Esophagus squamous epithelium (tissue), 5 donors: Measurements from ENCODE around the gene CHRNG. TPM values are rescaled to one million over a fixed set of nuclear protein-coding genes. Genes with fewer than 3 reads are reported as not detected.

ENCODE experiments used
- DNase-seq: peaks from one replicate; lab custom pipeline; 2025; lab: John Stamatoyannopoulos, UW
- H3K27ac ChIP-seq, 4 donors: fragments of 200-600 bp; sonication (generic); one replicate each; pipeline ENCODE4 v1.5.1; 2016 to 2019; ENCODE audit warnings: mild to moderate bottlenecking in 1 of 4
- H3K27me3 ChIP-seq, 4 donors: fragments of 200-600 bp; sonication (generic); 1 replicate in 3 of 4; 2 replicates in 1 of 4; pipeline versions ENCODE4 v1.5.1 to v1.6.0; 2017 to 2021; ENCODE audit warnings: antibody characterized with exemption in 1 of 4
- H3K36me3 ChIP-seq, 3 donors: fragments of 200-600 bp; sonication (generic); one replicate each; pipeline ENCODE4 v1.5.1; 2016 to 2019
- H3K4me1 ChIP-seq, 3 donors: fragments of 200-600 bp; sonication (generic); one replicate each; pipeline ENCODE4 v1.5.1; 2017 to 2019
- H3K4me3 ChIP-seq, 4 donors: fragments of 200-600 bp; sonication (generic); 1 replicate in 3 of 4; 2 replicates in 1 of 4; pipeline ENCODE4 v1.5.1; 2016 to 2019; ENCODE audit warnings: mild to moderate bottlenecking in 2 of 4, moderate library complexity in 1 of 4
- H3K9me3 ChIP-seq, 3 donors: fragments of 200-600 bp; sonication (generic); one replicate each; pipeline ENCODE4 v1.5.1; 2016 to 2019
- POLR2A ChIP-seq, 4 donors: fragments of 450-650 bp; IDR thresholded peaks; one replicate each; pipeline ENCODE4 v1.6.1; 2017; ENCODE audit warnings: antibody characterized with exemption in 4 of 4, mild to moderate bottlenecking in 4 of 4, moderate library complexity in 3 of 4
- WGBS, 2 donors: methylation state at CpG; one replicate each; pipeline ENCODE4 v1.1.5; 2018; 5-methylcytosine and 5-hydroxymethylcytosine counted together
- intact Hi-C: fragments of 100-400 bp; cut with DNase I; formaldehyde crosslinking; loops from one replicate; pipeline ENCODE4 v1.15.0; 2022
- total RNA-seq, 4 donors: library from RNA; depleted of rRNA; stranded (reverse); fragments of >200 nt; gene quantifications; one replicate each; pipeline ENCODE4 v1.1.0, GENCODE V29; 2016
- TF ChIP-seq, protein P1 (sequence below), 6 experiments: fragments of 450-650 bp in 4 of 6; fragments of 200-600 bp in 2 of 6; sonication (generic) in 2 of 6; IDR thresholded peaks; one replicate each; pipeline ENCODE4 v1.5.1; 2016 to 2019; ENCODE audit warnings: antibody characterized with exemption in 6 of 6, mild to moderate bottlenecking in 4 of 6, moderate library complexity in 4 of 6
- donor health status: DM: yes; HTN: yes; CAD: no.

Gene CHRNG
- total RNA-seq, 4 donors from 2014 or later: not detected

DNA sequence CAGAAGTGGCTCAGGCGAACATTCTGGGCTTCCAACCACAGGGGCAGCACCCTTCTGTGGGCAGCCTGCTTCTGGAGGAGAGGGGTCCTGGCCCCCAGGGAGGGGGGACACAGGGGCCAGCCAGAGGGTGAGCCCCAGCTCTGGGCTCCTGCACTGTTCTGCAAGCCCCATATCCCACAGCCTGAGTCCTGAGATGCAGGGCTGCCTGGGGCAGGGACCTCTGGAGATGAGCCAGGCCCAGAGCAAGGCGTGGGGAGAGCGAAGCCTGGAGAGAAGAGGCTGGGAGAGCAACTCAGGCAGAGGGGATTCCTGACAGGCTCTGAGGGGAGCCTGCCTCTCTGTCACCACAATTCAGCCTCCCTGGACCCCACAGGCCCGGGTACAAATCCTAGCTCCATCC is 32.8 kb upstream of the CHRNG start:
- H3K27ac ChIP-seq: no peak overlapping the region
- TF ChIP-seq, protein P1, sequence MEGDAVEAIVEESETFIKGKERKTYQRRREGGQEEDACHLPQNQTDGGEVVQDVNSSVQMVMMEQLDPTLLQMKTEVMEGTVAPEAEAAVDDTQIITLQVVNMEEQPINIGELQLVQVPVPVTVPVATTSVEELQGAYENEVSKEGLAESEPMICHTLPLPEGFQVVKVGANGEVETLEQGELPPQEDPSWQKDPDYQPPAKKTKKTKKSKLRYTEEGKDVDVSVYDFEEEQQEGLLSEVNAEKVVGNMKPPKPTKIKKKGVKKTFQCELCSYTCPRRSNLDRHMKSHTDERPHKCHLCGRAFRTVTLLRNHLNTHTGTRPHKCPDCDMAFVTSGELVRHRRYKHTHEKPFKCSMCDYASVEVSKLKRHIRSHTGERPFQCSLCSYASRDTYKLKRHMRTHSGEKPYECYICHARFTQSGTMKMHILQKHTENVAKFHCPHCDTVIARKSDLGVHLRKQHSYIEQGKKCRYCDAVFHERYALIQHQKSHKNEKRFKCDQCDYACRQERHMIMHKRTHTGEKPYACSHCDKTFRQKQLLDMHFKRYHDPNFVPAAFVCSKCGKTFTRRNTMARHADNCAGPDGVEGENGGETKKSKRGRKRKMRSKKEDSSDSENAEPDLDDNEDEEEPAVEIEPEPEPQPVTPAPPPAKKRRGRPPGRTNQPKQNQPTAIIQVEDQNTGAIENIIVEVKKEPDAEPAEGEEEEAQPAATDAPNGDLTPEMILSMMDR (IDR thresholded peaks at IDR 0.05): no peak
- TF ChIP-seq POLR2A (IDR thresholded peaks at IDR 0.05): no peak
- H3K4me1 ChIP-seq: peaks cover 3 to 19% (median 10%) of the 10 kb centered on the region in 3 donors
- intact Hi-C loops: no loop called here
- H3K4me3 ChIP-seq: no peak overlapping the region
- WGBS, 2 donors: 88% methylated on average over 2 of the region's 4 CpGs; no CpG with 5 or more reads in 1 of the 2 donors
- no peaks in the 10 kb centered on the region for H3K36me3 ChIP-seq
- no peaks in the 10 kb centered on the region for H3K9me3 ChIP-seq
- peaks cover 0 to 87% (median 7%) of the 10 kb centered on the region in 4 donors for H3K27me3 ChIP-seq
- no peak for DNase-seq

DNA sequence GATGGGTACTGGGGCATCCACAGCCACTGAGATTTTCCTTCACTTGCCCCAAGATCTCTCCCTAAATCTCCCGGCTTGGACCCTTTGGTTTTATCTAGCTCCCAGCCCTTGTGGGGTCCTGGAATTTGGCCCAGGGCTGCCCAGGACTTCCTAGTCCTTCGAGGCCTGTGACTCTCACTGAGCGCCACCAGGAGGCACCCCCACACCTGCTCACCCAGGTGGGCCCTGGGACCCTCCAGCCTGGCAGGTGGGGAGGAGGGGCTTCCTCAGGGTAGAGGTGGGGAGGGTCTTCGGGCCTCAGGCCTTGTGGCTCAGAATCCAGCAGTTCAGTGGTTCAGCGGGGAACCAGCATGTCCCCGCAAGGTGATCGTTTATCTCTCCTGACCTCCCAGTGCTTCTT is 31.2 kb upstream of the CHRNG start:
- H3K4me1 ChIP-seq: peaks cover 0 to 6% (median 5%) of the 10 kb centered on the region in 3 donors
- 70 to 71% methylated on average over 4 of the region's 7 CpGs for WGBS, 2 donors
- H3K4me3 ChIP-seq: no peak overlapping the region
- H3K27ac ChIP-seq: no peak overlapping the region
- DNase-seq: no peak
- TF ChIP-seq POLR2A (IDR thresholded peaks at IDR 0.05): no peak
- TF ChIP-seq, protein P1 (IDR thresholded peaks at IDR 0.05): no peak
- intact Hi-C loops: no loop called here
- H3K27me3 ChIP-seq: peaks cover 0 to 87% (median 6%) of the 10 kb centered on the region in 4 donors
- H3K9me3 ChIP-seq: no peaks in the 10 kb centered on the region
- H3K36me3 ChIP-seq: no peaks in the 10 kb centered on the region

DNA sequence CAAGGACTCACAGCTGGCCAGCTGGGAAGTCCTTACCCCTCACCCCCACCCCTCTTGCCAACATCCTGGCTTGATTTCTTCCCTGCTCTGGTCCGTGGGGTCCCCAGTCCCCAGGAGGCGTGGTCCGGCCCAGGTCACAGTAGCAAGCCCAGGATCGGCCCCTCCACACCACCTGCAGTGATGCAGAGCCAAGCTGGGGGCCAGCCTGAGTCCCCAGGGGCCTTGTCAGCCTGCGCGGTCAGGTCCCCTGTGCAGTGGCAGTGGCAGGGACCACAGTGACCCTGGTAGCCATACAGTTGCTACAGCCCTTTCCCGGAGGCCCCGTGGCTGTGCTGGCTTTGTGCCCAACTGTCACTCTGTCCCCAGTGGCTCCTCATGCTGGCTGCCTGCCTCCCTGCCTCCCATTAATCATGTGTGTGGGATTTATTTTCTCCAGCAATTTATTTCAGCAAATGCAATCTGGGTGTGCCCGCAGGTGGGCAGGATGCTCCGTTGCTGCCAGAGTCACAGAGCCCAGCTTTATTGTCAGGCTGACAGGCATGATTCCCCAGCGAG is 28.1 kb upstream of the CHRNG start:
- no peaks in the 10 kb centered on the region for H3K36me3 ChIP-seq
- no peak for DNase-seq
- 30% methylated on average over 3 of the region's 11 CpGs; no CpG with 5 or more reads in 1 of the 2 donors for WGBS, 2 donors
- intact Hi-C loops: no loop called here
- H3K9me3 ChIP-seq: no peaks in the 10 kb centered on the region
- no peaks in the 10 kb centered on the region for H3K4me1 ChIP-seq
- no peak overlapping the region for H3K27ac ChIP-seq
- peaks cover 0 to 70% (median 0%) of the 10 kb centered on the region in 4 donors for H3K27me3 ChIP-seq
- H3K4me3 ChIP-seq: no peak overlapping the region
- no peak for TF ChIP-seq POLR2A (IDR thresholded peaks at IDR 0.05)
- TF ChIP-seq, protein P1 (IDR thresholded peaks at IDR 0.05): no peak

DNA sequence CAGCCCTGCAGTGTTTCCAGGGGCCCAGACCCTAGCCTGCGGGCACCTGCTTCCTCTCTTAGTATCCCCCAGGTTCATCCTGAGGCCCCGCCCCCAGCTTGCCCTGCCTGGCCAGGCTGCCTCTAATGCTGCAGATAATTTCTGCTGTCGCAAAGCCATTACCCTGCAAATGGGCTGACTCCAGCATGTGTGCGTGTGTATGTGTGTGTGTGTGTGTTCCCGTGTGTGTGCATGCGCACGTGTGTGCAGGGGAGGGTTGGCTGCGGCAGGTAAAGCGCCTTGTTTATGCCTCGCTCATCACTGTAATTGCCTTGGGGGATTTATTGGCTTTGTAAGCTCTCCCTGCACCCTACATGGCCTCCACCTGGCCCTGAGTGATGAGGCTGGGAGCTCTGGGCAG is 26.9 kb upstream of the CHRNG start:
- Histone ChIP-seq H3K27me3 (peaks cover 0 to 59% (median 0%) of the 10 kb centered on the region in 4 donors), H3K4me3 (no peak overlapping the region), H3K27ac (no peak overlapping the region), H3K36me3 (no peaks in the 10 kb centered on the region), H3K9me3 (no peaks in the 10 kb centered on the region), H3K4me1 (no peaks in the 10 kb centered on the region)
- intact Hi-C loops: no loop called here
- no peak for DNase-seq
- TF ChIP-seq, protein P1 (IDR thresholded peaks at IDR 0.05): no peak
- no peak for TF ChIP-seq POLR2A (IDR thresholded peaks at IDR 0.05)
- 73 to 82% methylated on average over 5 to 10 of the region's 10 CpGs for WGBS, 2 donors

DNA sequence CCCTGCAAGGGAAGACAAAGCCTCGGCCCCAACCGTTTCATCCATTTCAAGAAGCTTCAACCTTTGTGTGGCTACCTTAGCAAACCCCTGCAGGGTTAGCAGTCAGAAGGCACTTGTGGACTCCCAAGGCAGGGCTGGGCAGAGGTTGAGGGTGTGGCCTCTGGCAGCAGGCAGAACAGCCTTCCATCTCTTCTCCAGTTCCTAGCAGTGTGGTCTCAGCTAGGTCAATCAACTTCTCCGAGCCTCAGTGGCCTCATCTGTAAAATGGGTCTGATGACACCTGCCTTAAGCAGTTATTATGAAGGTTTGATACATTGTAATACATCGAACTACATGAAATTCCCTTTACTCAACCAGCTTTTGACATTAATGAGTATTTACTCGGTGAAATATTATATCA is 26.1 kb upstream of the CHRNG start:
- no peaks in the 10 kb centered on the region for H3K36me3 ChIP-seq
- no peak overlapping the region for H3K27ac ChIP-seq
- intact Hi-C loops: no loop called here
- TF ChIP-seq POLR2A (IDR thresholded peaks at IDR 0.05): no peak
- TF ChIP-seq, protein P1 (IDR thresholded peaks at IDR 0.05): no peak
- no peaks in the 10 kb centered on the region for H3K4me1 ChIP-seq
- no peak overlapping the region for H3K4me3 ChIP-seq
- H3K9me3 ChIP-seq: no peaks in the 10 kb centered on the region
- no peak for DNase-seq
- 69% methylated on average over 5 of the region's 5 CpGs for WGBS, 2 donors
- H3K27me3 ChIP-seq: peaks cover 0 to 55% (median 0%) of the 10 kb centered on the region in 4 donors
